ENCODE measurements around the gene CERCAM.

CERCAM gene, protein sequence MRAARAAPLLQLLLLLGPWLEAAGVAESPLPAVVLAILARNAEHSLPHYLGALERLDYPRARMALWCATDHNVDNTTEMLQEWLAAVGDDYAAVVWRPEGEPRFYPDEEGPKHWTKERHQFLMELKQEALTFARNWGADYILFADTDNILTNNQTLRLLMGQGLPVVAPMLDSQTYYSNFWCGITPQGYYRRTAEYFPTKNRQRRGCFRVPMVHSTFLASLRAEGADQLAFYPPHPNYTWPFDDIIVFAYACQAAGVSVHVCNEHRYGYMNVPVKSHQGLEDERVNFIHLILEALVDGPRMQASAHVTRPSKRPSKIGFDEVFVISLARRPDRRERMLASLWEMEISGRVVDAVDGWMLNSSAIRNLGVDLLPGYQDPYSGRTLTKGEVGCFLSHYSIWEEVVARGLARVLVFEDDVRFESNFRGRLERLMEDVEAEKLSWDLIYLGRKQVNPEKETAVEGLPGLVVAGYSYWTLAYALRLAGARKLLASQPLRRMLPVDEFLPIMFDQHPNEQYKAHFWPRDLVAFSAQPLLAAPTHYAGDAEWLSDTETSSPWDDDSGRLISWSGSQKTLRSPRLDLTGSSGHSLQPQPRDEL

DNA sequence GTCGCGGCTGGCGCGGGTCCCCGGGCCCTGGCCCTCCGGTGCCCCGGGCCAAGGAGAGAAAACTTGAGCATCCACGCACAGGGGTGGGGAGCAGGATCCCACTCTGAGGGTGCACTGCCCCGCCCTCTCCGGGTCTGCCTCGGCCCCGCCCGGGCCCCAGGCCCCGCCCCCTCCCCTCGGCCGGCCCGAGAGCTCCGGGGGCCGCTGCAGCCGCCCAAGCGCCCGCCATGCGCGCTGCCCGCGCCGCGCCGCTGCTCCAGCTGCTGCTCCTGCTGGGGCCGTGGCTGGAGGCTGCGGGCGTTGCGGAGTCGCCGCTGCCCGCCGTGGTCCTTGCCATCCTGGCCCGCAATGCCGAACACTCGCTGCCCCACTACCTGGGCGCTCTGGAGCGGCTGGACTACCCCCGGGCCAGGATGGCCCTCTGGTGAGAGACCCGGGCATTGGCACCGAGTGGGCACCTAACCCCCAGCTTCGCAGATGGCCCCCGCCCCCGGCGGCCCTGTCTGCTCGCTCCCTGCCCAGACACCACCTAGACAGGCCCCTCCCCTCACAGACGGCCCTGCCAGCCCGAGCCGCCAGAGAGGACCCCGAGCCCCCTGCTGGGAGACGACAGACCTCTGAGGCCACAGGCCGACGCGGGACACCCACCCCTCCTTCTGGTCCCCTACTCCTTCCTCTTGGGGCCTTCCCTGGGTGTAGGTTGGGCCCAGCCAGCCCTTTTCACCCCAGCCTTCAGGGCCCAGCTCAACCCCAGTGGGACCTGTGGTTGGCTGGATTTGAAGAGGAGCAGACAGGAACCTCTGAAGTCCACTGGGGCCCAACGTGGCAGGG is at the start of gene CERCAM:
TSS of gene CERCAM (plus strand) at position 207 of the 831 bp plus-strand sequence. CDS start at position 228, 21 bp downstream.
- DNase-seq, result peak; percentile 44

DNA sequence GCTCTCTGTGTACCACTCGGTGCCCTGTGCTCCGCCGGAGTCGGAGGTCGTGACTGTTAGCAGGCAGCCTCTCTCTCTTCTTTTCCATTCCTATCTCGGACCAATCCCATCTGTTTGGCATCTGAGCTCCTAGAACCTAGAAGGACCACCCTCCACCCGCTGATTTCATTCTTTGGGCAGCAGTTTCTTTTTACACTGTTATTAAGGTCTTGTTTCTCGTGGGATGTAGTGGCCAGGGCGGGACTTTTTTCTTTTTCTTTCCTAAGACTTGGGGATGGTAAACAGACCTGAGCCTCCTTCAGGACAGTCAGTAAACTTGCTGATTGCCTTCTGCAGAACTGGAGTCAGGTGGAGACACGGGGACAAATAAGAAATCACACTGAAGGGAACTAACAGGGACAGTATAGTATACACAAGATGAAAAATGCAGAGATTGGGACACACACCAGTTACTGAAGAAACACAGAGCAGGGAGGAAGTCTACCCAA is 49.0 kb upstream of the CERCAM start:
- DNase-seq, result no peak

DNA sequence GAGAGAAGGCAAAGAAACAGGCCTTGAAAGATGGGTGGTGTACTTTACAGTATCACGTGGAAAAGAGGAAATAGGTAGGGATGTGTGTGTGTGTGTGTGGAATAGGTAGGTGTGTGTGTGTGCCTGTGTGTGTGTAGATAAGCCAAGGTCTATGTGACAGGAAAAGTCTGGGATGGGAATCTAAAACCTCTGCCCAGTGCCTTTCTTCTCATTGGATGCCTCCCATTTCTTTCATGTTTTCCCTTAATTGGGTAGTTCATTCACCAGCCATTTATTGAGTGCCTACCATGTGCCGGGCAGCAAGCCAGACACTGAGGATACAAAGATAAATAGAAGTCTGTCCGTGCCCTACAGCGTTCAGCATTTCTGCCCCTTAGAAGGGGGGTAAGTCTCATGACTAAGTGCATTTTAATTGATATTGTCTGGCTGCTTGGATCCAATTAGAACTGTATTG is 48.4 kb upstream of the CERCAM start:
- DNase-seq, result no peak

DNA sequence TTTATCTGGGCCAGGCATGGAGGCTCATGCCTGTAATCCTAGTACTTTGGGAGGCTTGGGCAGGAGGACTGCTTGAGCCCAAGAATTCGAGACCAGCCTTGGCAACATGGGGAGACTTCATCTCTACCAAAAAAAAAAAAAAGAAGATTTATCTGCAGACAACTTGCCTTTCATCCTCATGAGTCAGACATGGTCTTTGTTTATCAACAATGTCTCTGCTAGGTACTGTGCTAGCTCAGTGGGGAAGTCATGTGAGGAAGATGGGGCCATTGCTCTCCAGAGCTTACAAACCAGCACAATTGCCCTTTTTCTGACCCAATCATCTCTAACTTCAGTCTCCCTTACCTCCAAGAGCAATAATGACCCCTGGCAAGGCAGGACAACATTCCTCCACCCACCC is 47.9 kb upstream of the CERCAM start:
- no peak for DNase-seq

DNA sequence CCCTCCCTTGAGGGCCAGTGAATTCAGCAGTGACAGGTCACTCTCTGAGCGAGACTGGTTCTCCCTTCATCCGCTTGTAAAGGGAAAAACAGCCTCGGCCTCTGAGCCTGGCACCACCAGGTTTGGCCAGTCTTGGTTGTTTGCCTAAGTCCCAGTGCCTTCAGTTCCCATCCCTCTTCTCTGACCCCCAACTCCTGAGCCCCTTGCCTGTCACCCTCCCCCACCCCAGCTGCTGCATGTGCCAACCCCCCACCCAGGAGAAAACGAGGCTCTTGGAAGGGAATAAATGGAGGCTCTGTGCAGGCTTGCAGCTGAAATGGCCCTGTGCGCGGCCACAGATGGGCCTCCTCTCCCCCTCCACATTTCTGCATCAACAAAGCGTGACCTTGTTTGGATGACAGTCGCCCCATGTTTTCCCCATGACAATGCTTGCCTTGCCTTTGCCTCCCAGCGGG is 46.4 kb upstream of the CERCAM start:
- DNase-seq, result no peak

DNA sequence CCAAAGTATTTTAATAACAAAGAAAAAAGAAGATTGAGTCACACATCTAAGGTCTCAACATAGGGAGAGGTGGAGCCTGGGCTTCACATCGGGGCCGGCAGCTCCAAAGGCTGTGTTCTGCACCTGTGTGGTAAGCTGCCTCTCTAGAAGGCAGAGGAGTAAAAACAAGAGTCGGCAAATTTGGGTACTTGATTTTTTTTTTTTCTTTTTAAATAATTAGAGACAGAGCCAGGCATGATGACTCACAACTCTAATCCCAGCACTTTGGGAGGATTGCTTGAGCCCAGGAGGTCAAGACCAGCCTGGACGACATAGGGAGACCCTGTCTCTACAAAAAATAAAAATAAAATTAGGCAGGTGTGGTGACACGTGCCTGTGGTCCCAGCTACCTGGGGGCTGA is 44.8 kb upstream of the CERCAM start:
- no peak for DNase-seq

DNA sequence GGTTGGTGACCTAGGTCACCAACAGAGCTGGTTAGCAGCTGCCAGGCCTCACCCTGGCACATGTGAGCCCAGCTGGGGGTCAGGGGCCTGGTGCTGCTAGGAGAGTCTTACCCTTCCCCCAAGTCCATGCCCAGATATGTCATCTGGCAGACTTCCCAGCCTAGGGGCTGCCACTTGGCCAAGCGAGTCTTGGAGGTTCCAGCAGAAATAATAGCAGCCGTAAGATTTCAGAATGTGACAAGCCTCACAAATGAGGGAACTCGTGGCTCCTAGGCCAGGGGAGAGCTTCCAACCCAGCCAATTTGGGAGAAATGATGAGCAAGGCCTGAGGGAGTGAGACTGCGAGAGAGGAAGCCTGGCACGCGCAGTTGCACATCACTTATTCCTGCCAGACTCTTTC is 38.4 kb upstream of the CERCAM start:
- DNase-seq, result no peak

DNA sequence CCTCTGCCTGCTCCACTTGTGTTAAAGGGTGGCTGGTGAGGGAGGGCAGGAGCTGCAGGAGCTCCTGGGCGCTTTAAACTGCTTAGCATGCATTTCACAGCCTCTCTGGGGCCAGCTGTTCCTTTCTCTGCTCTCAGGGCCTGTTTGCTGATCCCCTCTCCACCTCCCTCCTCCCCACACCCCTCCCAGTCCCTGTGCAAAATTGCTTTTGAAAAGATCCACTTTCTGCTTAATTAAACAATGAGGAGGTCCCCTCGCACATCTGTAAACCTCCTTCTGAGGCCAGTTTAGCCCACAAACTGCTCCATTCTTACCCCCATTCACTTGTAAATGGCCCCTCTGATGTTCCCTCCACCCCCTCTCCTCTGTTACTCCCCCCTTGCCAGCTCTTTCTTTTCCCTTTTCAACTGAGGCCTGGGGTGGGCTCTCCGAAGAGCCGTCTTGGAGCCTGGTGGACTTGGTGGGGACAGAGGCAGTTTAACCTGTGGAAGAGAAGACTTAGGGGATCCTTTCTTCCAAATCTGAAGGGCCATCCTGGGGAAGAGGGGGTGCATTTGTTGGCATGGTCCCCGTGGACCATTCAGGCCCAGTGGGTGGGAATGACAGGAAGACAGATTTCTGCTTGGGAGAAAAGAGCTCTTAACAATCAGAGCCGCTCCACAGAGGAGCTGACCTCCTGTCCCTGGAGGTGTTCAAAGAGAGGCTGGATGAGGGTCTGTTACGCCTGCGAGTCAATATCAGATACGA is 37.5 kb upstream of the CERCAM start:
- DNase-seq, result no peak

DNA sequence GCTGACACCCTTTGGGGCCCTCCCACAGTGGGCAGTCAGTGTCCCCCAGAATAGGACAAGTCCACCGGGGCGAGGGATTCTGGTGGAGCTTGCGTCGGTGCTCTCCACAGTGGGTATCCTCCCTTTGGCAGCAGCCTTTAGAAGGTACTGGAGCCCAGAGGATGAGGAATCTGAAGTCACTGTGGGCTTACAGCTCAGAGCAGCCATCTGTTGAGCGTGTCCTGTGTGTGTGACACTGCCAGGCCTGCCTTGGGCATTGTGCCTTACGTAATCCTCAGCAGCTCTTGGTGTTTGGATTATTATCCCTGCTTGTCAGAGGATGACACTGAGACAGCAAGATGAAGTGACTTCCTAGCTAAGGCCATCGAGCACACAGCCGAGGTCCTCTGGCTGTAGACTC is 36.9 kb upstream of the CERCAM start:
- DNase-seq, result no peak

DNA sequence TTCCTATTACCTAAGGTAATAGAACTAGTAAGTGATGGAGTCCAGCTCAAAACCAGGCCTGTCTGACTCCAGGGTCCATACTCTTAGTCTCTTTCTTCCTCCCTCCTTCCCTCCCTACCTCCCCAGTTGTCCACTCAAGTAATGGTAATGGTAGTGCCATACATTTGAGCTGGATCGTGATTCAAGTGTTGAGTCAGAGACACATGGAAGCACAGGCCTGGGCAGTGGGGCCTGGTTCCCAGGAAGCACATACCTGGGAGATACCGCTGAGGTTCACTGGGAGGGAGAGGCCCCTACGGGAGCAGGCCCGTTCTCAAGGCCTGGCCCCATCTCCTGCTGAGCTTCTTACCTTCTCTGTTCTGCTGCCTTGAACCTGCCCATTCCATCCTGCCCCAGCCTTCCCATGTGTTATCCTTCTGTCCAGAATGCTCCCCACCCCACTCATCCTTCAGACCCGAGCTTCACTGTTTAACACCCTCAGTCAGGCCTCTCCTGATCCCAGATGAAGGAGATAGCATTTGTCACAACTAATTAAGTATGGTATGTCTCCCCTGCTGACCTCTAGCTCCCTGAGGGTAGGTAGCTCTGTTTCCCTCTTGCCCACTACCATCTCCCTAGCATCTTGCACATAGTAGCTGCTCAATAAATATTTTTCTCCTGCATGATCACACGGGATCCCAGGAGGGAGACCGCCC is 35.7 kb upstream of the CERCAM start:
- no peak for DNase-seq

DNA sequence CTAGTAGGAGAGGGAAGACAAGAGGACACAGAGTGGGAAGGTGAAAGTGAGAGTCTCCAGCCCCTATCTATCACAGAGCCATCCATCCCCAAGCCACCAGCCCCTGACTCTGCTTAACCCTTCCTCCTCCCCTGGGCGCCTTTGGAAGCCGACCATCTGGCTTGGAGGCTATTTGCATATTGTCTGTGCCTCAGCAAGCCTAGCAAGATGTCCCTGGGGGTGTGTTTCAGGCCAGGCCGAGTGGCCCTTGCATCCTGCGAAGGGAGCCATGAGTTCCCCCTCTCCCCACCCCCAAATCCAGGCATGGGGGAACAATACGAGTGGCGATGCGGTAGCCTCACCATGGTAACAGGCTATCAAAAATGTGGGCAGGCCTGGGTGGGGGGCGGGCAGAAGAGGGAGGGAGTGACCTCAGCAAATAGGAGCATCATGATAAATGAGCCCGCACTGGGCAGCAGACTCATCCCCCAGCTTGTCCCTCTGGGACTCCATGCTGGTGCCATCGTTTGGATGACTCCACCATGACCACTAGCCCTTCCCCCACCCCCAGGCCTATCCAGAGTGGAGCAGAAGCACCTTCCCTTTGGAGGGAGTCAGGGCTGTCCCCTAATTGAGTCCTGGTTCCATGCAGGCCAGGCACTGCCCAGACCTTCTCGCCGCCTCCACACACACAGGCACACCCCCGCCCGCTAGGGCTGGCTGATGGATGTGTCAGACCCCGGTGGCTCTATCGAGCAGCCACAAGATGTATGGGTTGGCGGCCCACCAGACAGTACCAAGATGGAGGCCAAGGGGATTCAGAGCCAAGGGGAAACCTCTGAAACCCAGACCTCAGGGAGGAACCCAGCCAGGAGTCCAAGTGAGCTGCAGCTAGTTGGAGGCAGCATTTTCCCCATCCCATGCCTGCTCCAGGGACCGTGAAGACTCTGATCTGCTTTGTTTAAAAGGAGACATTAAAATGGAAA is 34.9 kb upstream of the CERCAM start:
- DNase-seq, result no peak

DNA sequence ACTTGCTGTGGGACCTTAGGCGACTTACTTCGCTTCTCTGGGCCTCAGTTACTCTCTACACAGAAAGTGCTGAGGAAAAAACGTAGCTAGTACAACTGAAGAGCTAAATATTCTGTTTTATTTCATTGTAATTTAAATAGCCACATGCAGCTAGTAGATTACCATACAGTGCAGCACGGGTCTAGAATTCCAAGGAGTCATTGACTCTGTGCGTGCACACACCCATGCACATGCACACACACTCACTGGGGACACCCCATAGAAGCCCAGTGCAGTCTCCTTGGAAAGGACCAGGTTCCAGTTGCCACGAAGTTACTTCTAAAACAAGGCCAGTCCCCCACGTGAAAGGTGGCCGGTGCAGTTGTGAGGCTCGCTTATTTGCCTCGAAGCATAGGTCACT is 32.5 kb upstream of the CERCAM start:
- DNase-seq, result no peak

DNA sequence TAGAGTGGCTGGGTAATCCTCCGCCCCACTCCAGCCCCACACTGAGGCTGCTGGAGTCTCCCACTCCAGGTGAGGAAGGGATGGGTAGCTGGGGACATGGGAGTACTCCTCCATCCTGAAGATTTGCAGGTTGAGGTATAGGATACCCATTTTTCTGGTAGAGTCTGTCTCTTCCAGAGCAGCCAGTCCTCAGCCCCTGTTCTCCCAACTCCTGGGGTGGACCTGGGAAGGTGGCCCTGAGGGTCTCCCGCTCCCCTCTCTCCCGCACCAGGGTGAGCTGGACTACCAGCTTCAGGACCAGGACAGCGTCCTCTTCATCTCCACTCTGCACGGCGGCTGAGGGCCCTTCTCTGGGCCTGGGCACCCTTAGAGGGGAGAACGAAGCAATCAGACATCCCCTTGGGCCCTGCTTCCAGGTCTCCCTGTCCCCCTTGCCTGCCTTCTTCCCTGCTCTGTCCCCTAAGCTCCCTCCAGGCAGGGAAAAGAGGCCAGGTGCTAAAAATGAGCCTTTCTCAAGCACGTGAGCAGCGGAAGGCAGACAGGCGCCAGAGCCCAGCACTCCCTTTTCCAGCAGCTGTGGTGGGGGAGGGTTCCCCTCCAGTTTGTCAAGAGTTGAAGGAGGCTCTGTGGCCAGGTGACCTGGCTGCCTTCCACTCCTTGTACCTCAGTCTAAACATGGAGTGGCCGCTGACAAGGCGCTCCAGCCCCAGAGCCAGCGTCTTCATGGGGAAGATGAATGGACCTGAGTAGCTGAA is 31.1 kb upstream of the CERCAM start:
- no peak for DNase-seq

DNA sequence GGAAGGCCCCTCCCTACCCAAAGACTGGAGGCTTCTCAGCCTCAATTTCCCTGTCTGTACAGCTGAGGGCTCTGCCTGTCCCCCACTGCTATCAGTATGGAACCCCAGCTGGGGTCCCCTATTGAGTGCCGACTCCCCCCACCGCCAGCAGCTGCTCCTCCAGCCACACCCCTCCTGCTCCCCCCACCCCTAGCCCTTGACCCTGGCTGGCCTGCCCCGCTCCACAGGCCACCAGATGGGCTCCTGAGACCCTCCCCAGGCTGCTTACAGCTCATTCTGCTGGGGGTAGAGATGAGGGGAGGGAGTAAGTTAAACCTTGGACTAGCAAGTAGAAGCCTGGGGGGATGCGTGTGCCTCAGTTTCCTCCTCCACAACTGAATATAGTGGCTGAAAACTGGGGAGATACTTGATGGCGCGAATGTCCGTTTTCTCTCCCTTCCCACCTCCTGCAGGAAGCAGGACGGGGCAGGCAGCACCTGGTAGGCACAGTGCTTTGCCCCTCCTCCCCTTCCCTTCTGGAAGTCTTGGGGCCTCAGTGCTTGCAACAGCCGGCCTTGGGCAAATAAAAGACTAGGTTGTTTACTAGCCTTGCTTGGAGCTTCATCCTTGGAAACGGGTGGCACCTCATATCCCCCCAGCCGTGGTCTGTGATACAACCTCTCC is 30.4 kb upstream of the CERCAM start:
- DNase-seq, result no peak

DNA sequence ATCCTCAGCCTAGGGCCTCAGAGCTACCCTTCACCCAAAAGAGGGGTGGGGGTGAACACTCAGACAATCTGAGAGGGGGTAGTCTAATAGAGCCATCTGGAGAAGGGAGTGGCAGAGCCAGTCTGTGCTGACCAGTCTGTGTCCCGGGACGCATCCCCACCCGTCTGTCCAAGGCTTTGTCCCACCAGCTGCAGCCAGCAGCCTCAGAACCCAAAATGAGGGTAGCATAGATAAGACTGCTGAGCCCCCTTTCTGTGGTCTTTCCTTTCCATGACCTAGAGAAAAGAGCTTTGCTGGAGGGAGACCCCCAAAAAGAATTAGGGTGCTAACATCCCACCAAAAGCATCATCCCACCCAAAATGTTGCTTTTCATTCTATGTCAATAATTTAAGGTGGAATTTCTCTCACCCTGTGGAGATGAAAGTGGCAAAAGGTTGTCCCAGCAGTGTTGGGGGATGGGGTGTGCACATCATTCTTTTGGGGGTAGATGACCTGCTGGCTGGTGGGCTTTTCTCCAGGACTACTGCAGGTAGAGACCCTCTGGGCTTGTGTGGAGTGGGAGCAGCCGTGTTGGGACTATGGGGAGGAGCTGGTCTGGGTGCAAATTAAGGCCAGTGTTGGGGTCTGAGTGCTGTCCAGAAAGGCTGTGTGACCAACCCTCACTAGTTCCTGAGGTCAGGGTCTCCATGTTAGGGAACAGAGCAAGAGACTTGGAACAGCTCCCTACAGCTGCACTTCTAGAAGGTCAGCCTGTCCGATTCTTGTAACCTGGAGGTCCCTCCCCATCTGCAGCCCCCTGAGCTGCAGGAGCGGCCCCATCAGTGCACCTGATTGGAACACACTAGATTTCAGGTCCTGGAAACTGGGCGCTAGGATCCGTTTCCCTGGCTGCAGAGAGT is 29.6 kb upstream of the CERCAM start:
- no peak for DNase-seq

DNA sequence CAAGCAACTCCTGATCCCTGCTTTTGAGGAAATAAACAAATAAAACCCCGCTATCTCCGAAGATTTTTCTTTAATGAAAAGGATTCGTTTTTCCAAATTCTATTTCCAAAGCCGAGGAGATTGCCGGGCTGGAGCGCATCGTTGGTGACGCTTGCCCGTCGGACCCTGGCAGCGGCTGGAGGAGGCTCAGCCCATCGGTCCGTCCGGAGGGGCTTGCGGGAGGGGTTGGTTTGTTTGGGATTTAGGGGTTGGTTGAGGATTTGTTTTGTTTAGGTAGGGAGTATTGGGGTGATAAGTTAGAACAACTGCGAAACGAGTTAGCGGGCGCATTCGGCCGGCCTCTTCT is 28.7 kb upstream of the CERCAM start:
- DNase-seq, result no peak

DNA sequence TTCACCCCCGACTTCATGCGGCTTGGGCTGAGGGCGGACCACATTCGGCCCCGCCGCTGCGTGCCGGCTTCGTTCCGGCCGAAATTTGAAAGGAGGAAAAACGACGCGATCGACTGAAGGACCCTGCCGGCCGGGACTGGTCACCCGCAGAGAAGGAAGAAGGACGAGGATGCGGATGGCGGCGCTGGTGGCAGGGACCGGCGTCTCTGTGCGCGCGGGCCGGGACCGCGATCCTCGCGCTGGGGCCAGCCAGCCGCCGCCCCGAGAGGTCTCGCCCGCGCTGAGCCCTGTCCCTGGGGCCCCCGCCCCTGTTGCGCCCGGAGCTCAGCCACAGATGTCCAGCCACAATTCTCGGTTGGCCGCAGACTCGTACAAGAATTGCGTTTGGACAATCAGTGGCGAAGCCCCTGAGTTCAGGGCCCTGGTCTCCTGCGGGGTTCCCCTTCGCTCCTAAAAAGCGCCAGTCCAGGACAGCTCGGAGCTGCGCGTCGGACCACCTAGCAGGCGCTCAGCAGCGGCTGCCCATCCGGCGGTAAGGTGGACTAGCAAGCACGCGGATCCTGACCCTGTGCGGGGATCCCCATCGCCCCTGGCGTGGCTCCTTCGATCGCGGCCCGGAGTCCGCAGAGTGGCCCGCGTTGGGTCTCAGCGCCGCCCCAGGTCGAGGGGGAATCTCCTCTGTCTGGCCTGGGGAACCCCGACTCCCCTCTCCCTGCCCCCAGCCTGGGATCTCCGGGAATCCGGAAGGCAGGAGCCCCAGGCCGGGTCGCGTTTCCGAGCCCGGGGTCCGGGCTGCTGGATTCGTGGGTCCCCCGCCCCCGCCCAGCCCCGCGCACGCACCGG is 28.1 kb upstream of the CERCAM start:
- DNase-seq, result no peak

Measured in CD4-positive, alpha-beta T cell treated with Interleukin-10 for 1 hour (primary cell).